Stimulated activated CD8-positive, alpha-beta memory T cell treated with anti-CD3 and anti-CD28 coated beads, Interleukin-12 subunit alpha, Interleukin-12 subunit beta, amount 100 ng/mL, for 1 hour (primary cell): Measurements from ENCODE around the gene ACTBL2.
"Not testable (repeated sequence)": the region's sequence is repeated elsewhere in the genome, so short reads cannot be mapped to it uniquely, and the experiment has no call there.

ENCODE experiments used
- DNase-seq: peaks from one replicate; pipeline ENCODE4 v3.0.0-alpha.2; 2020; ENCODE audit warnings: low read depth

ACTBL2 gene

GRCh38 chr5:57482671-57483106, at the start of gene ACTBL2:
ACTBL2 (minus strand) TSS chr5:57482811; CDS start chr5:57482707, 104 bp downstream.
- DNase-seq, result no peak

- DNase-seq, result no peak
These were observed 48.7 kb upstream of the ACTBL2 start for GRCh38 chr5:57531333-57531732.

- DNase-seq, result no peak
These were observed 47.3 kb upstream of the ACTBL2 start for GRCh38 chr5:57529864-57530263.

GRCh38 chr5:57527870-57528269, 45.3 kb upstream of the ACTBL2 start:
- no peak for DNase-seq

DNA sequence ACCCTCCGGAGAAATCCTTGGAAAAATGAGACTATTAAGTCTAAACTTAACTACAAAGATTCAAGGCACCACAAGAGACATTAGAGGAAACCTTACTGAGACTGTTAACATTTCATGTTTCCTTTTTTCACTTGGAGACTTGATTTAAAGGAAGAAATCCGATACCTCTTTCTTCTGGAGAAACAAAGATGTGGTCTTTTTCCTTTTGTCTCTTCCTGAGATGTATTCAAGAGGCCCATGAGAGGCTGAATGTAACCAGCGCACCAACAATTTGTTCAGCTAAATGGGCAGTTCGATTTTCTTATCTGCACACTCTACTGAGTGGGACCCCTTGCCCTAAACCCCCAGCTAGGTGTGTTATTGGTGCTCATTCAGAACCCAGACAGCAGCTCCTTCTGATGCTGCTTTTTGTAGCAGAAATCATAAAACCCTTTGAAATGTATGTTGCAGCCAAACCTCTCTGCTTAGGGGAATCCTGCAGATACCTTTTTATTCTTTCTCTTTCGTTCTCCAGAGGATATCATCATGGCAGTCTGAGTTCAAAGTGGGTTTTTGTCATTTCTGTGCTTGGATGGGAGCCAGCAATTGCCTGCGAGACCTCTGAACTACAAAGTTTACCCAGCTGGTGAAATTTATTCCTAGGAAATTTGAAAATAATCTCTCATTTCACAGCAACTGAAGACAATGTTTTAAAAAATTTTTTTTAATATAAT, 41.9 kb upstream of the ACTBL2 start:
- DNase-seq, result no peak

DNA sequence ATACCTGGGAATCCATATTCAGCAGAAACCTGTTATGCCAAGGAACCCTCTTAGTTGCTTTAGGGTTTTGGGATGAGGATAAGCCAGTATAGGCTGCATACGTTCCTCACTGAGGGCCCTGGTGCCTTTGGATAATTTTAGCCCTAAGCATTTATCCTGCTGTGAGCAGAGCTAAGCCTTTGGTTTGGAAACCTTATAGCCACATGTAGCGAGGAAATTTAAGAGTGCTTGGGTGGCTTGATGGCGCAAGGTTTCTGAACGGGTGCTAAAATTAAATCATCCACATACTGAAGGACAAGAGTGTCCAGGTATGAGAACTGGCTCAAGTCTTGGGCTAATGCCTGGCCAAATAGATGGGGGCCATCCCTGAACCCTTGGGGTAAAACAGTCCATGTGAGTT, 39.9 kb upstream of the ACTBL2 start:
- not testable (repeated sequence) for DNase-seq

- DNase-seq, result not testable (repeated sequence)
These were observed 35.8 kb upstream of the ACTBL2 start for GRCh38 chr5:57518415-57518814.

GRCh38 chr5:57517250-57517649, 34.6 kb upstream of the ACTBL2 start:
- no peak for DNase-seq

GRCh38 chr5:57513785-57514184, 31.2 kb upstream of the ACTBL2 start:
- no peak for DNase-seq

GRCh38 chr5:57511321-57511720, 28.7 kb upstream of the ACTBL2 start:
- no peak for DNase-seq

DNA sequence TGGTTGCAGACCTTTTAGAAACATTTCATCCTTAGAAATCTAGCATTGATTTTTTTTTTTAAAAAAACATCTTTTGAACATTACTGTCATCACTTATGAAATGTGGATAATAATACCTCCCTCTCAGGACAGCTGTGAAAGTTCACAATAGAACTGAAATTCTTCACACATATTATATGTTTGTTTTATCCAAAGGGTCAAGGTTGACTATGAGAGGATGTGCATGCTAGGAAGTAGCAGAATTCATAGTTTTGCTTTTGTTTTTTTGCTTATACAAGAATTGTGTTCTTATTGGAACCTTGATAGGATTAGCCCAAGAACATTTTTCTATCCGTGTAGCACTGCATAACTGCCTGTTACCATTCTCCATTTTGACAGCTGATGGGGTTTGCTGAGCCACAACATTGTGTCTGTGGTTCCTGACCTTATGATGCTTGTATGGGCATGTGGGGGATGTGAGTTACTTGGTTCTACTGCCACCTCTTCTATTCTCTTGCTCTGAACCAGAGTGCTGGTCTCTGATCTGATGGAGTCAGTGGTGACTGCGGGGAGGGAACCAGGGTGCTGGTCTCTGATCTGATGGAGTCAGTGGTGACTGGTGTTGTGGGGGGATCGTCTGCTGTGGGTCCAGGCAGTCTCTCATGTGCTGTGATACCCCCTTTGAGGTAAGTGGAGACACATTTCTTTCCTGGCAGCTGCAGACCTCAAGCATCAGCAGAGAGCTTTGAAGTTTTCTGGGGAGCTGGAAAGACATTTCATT, 27.1 kb upstream of the ACTBL2 start:
- no peak for DNase-seq

- DNase-seq, result no peak
These were observed 25.6 kb upstream of the ACTBL2 start for GRCh38 chr5:57508211-57508610.

- DNase-seq, result no peak
These were observed 22.9 kb upstream of the ACTBL2 start for GRCh38 chr5:57505272-57506200.

DNA sequence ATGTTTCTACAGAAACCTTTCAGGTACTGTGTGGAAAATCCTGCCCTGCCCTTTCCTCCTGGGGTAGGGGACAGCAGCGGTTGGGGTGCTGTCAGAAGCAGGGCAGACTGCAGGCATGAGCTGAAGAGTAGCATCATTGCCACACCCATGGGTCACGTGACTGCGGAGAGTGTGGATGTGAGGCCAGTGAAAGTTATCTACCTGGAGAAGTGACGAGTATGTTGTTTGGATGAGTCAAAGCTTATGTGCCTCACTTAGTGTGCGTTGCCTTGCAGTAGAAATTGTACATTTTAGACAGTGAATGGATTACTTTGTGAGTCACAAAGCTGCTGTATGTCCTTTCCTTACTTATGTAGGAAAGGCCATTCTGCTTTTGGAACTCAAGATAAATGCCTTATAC, 21.7 kb upstream of the ACTBL2 start:
- no peak for DNase-seq

DNA sequence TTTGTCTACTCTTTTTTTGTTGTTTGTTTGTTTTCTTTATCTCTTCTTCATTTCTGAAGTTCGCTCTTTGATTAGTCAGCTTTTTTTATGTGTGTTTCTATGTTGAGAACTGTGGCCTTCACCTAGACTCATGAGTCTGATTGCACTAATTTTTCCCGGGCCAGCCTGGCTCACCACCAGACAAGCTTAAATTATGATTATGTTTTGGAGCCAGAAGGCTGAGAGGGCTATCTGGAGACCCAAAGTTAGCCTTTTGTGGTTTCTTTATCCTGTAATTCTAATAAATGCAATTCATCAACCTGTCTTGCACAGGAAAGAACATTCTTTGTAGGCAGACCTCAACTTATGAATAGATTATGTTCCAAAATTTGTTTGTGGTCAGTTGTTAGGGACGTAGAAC, 20.8 kb upstream of the ACTBL2 start:
- DNase-seq, result no peak

GRCh38 chr5:57501414-57502201, 19.0 kb upstream of the ACTBL2 start:
- DNase-seq, result no peak

DNA sequence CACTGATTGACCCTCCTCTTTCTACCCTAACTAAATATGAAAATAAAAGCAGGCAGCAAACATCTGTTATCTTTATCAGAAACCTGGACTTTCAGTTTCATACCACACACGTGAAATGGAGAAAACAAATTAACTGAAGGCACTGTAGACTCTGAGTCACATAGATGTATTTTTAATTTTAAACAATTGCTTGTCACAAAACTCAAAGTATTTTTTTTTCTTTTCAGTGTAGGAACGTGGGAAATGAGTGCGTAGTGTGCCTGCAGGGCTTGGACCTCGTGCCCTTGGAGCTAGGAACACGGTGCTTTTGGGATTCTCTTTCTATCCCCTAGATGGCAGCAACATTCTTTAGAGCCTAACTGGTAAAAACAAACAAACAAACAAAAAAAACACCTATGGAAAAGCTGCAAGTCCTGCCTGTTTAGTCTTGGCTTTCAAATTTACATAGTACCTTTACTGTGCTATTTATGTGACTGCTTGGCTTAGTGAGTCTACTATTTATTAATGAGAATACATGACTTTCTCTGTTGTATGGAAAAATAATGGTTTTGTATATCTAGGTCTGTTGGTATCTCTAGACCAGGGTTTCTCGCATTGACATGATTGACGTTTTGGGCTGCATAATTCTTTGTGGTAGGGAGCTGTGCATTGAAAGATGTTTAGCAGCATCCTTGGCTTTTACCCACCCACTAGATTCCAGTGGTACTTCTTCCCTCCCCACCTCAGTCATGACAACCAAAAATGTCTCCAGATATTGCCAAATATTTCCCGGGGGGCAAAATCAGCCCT, 16.8 kb upstream of the ACTBL2 start:
- no peak for DNase-seq

DNA sequence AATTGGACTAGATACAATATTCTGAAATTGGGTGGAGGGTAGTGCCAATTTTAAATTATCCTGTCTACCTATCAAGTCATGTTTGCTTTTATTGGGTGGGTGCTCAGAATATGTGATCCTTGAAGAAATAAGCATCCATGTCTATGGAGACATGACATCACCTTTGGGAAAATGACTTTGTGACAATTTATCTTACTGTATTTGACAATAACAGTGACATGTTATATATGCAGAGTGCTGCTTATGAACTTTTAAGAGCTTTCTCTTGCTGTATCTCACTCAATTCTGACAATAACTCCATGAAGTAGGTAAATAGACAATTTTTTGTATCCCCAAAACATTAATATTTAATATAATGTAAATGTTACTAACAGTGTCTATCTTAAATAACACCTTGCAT, 15.1 kb upstream of the ACTBL2 start:
- no peak for DNase-seq

- DNase-seq, result no peak
These were observed 12.9 kb upstream of the ACTBL2 start for GRCh38 chr5:57495285-57496086.
